ENCODE results near the gene SHANK2. TPM values are rescaled to one million over a fixed set of nuclear protein-coding genes. Genes with fewer than 3 reads are reported as not detected.

Gene SHANK2
- total and polyA plus RNA-seq, 2 of the 4 experiments (the other 2 are of a cell fraction) = 1.6 to 2.2 TPM

- H3K23ac ChIP-seq (ENCODE audit: low read depth, low read length) = no peak overlapping the region
- no peak overlapping the region for H2BK15ac ChIP-seq (ENCODE audit: low read depth, low read length)
- H3K9me1 ChIP-seq (ENCODE audit: insufficient read depth, low read length) = peaks cover 9% of the 10 kb centered on the region
- no peak overlapping the region for H2AK9ac ChIP-seq (replicated peaks; ENCODE audit: low read depth, low read length, poor library complexity)
- in situ Hi-C loops (cut with MboI; ENCODE audit: low sequenced_read_pairs) = no loop called here
- H3K27ac ChIP-seq (ENCODE audit: insufficient read depth, low read length) = no peak overlapping the region
- dilution Hi-C loops (cut with HindIII; ENCODE audit: low sequenced_read_pairs, unreplicated experiment) = no loop called here
- no peak for ATAC-seq (ENCODE audit: low read depth)
- intact Hi-C loops (cut with micrococcal nuclease) = no loop called here
- CTCF ChIA-PET = no interaction called here
- no peak overlapping the region for H4K5ac ChIP-seq (ENCODE audit: low read depth, low read length)
- no peak overlapping the region for H3K4me2 ChIP-seq (ENCODE audit: low read depth, low read length)
- no peak overlapping the region; the same call in 1 of the 2 replicates for H3K4ac ChIP-seq (ENCODE audit: low read depth, low read length)
- no peak overlapping the region for H3K9ac ChIP-seq (ENCODE audit: low read depth, low read length)
- no peak for DNase-seq
- H3K18ac ChIP-seq (ENCODE audit: low read depth, low read length) = no peak overlapping the region
- H3K9me3 ChIP-seq (ENCODE audit: control insufficient read depth, insufficient read depth, low read length) = peaks cover 2% of the 10 kb centered on the region; the same call in 1 of the 2 replicates
- WGBS, 2 experiments (ENCODE audit: extremely low coverage in 2 of 2, insufficient read length in 1 of 2) = no CpG with 5 or more reads among the region's 3 CpGs
- H3K36me3 ChIP-seq (ENCODE audit: control insufficient read depth, insufficient read depth, low read length) = no peaks in the 10 kb centered on the region
- H2BK5ac ChIP-seq (ENCODE audit: low read depth, low read length, poor library complexity, severe bottlenecking) = no peak overlapping the region
- H4K20me1 ChIP-seq (ENCODE audit: insufficient read depth, low read length) = no peaks in the 10 kb centered on the region
- H2BK20ac ChIP-seq (ENCODE audit: low read depth, low read length) = no peak overlapping the region
- no peaks in the 10 kb centered on the region for H3K79me1 ChIP-seq (ENCODE audit: low read depth in 1 of 2, low read length in 2 of 2)
- H4K8ac ChIP-seq (ENCODE audit: low read depth in 2 of 2, low read length in 2 of 2) = no peak overlapping the region
- no TSS peak for BruUV-seq (replicated peaks)
- H3K27me3 ChIP-seq (ENCODE audit: control insufficient read depth, insufficient read depth, low read length) = no peaks in the 10 kb centered on the region
- no peak overlapping the region for H3K4me3 ChIP-seq (ENCODE audit: insufficient read depth, low read depth, low read length)
- no peak overlapping the region; the same call in 1 of the 2 replicates for H2AK5ac ChIP-seq (ENCODE audit: low read depth, low read length)
- H2BK120ac ChIP-seq (ENCODE audit: low read depth, low read length) = no peak overlapping the region
- TF ChIP-seq BHLHE40 (IDR thresholded peaks at IDR 0.05; ENCODE audit: low read depth, low read length) = no peak
- TF ChIP-seq RAD21 (IDR thresholded peaks at IDR 0.05; ENCODE audit: low read length) = no peak
- TF ChIP-seq MAZ (IDR thresholded peaks at IDR 0.05; ENCODE audit: borderline replicate concordance, low read depth, low read length) = no peak
- no peak for TF ChIP-seq MAFK (IDR thresholded peaks at IDR 0.05; ENCODE audit: low read depth, low read length)
- TF ChIP-seq POLR2A (IDR thresholded peaks at IDR 0.05; ENCODE audit: low read depth, low read length) = no peak
- no peak for TF ChIP-seq NFE2L2 (IDR thresholded peaks at IDR 0.05; ENCODE audit: low read depth, low read length)
- no peak for TF ChIP-seq RCOR1 (IDR thresholded peaks at IDR 0.05; ENCODE audit: insufficient replicate concordance, low read length)
- TF ChIP-seq ELK1 (IDR thresholded peaks at IDR 0.05; ENCODE audit: borderline replicate concordance, low read depth, low read length) = no peak
- TF ChIP-seq, protein P1, sequence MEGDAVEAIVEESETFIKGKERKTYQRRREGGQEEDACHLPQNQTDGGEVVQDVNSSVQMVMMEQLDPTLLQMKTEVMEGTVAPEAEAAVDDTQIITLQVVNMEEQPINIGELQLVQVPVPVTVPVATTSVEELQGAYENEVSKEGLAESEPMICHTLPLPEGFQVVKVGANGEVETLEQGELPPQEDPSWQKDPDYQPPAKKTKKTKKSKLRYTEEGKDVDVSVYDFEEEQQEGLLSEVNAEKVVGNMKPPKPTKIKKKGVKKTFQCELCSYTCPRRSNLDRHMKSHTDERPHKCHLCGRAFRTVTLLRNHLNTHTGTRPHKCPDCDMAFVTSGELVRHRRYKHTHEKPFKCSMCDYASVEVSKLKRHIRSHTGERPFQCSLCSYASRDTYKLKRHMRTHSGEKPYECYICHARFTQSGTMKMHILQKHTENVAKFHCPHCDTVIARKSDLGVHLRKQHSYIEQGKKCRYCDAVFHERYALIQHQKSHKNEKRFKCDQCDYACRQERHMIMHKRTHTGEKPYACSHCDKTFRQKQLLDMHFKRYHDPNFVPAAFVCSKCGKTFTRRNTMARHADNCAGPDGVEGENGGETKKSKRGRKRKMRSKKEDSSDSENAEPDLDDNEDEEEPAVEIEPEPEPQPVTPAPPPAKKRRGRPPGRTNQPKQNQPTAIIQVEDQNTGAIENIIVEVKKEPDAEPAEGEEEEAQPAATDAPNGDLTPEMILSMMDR (conservative IDR thresholded peaks at IDR 0.05; ENCODE audit: low read depth, low read length) = no peak
- peaks cover 10% of the 10 kb centered on the region for H3K4me1 ChIP-seq (ENCODE audit: control insufficient read depth, insufficient read depth, low read length)
- H3K14ac ChIP-seq (replicated peaks; ENCODE audit: low read depth, low read length) = no peak overlapping the region
- H4K91ac ChIP-seq (ENCODE audit: insufficient read depth, low read depth, low read length) = no peak overlapping the region
- no peak overlapping the region for H2AFZ ChIP-seq (replicated peaks; ENCODE audit: low read length, poor library complexity)
- POLR2A ChIA-PET (ENCODE audit: unreplicated experiment) = no interaction called here
- H3K56ac ChIP-seq (ENCODE audit: extremely low read depth, insufficient read depth, low read length) = no peak overlapping the region
Measured at GRCh38 chr11:71293961-71294782, 41.8 kb upstream of the SHANK2 start.
